ENCODE results near the gene TAF11L2.
A peak's percentile ranks its signal among the peaks of the same experiment; 100 is the strongest.
"Not testable (repeated sequence)": the region's sequence is repeated elsewhere in the genome, so short reads cannot be mapped to it uniquely, and the experiment has no call there.

The TAF11L2 gene

GRCh38 chr5:17497931-17498330, at the start of gene TAF11L2:
Gene TAF11L2 (plus strand): TSS chr5:17498231.
- DNase-seq (ENCODE audit: low read depth in 1 of 2, low spot score in 1 of 2) = not testable (repeated sequence)

DNA sequence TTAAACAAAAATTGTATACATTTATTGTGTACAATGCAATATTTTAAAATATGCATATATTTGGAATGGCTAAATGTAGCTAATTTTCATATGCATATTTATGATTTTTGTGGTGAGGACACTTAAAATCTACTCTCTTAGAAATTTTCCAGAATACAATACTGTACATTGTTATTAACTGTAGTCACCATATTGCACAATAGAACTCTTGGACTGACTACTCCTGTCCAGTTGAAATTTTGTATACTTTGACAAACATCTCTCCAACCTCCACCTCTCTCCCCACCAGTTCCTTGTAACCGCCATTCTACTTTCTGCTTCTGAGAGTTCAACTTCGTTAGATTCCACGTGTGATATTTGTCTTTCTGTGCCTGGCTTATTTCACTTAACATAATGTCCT, 49.2 kb upstream of the TAF11L2 start:
- DNase-seq (ENCODE audit: low read depth in 1 of 2, low spot score in 1 of 2) = no peak

- DNase-seq (ENCODE audit: low read depth in 1 of 2, low spot score in 1 of 2) = no peak
Measured at GRCh38 chr5:17452936-17453335, 45.1 kb upstream of the TAF11L2 start.

GRCh38 chr5:17455942-17456341, 42.1 kb upstream of the TAF11L2 start:
- no peak for DNase-seq (ENCODE audit: low read depth in 1 of 2, low spot score in 1 of 2)

DNA sequence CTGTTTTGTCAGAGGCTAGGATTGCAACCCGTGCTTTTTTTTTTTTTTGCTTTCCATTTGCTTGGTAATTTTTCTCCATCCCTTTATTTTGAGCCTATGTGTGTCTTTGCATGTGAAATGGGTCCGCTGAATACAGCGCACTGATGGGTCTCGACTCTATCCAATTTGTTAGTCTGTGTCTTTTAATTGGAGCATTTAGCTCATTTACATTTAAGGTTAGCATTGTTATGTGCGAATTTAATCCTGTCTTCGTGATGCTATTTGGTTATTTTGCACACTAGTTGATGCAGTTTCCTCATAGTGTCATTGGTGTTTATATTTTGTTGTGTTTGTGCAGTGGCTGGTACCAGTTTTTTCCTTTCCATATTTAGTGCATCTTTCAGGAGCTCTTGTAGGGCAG, 36.2 kb upstream of the TAF11L2 start:
- no peak for DNase-seq (ENCODE audit: low read depth in 1 of 2, low spot score in 1 of 2)

DNA sequence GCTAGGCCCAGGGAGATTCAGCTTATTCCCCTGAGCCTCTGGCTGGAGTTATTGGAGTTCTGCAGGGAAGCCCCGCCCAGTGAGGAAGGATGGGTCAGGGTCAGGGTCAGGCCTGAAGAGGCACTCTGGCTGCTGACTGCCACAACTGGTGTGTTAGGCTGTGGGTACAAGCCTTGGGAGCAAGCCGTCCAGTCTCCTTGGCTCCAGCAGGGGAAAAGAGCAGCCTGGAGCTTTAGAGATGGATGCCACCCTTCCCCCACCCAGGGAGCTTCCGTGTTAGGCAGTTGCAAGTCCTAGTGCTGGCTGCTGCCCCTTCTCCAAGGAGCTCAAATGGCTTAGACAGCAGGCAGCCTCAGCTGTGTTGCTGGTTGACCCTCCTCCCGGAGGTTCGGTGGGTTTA, 34.4 kb upstream of the TAF11L2 start:
- no peak for DNase-seq (ENCODE audit: low read depth in 1 of 2, low spot score in 1 of 2)

GRCh38 chr5:17470064-17470463, 28.0 kb upstream of the TAF11L2 start:
- no peak for DNase-seq (ENCODE audit: low read depth in 1 of 2, low spot score in 1 of 2)

- DNase-seq (ENCODE audit: low read depth in 1 of 2, low spot score in 1 of 2) = not testable (repeated sequence)
Measured at GRCh38 chr5:17475064-17475463, 23.0 kb upstream of the TAF11L2 start.

- DNase-seq (ENCODE audit: low read depth in 1 of 2, low spot score in 1 of 2) = no peak
Measured at GRCh38 chr5:17477043-17477442, 21.0 kb upstream of the TAF11L2 start.

DNA sequence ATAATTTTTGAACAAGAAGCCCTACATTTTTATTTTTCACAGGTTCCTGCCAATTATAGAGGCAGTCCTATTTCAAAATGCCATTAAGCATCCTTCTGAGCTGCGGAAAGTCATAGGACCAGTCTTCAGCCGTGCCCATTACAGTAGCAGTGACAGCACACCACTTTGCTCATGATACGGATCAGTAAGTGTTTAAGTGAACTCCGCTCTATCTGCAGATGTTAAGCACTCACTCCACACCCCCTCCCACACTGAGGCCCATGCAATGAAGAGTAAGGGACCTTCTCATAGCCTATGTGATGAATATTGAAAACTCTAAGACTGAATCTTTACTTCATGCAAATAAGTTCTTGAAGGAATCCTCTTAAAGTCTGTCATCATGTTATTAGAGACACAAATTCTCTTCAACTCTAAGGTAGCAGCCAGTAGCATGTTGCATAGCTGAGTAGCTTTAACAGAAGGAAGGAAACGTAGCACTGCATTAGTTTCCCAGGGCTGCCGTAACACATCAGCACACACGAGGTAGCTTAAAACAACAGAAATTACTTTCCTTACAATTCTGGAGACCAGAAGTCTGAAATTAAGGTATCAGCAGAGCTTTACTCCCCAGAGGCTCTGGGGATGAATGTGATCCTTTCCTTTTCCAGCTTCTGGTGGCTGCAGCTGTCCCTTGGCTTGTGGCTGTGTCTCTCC, 20.3 kb upstream of the TAF11L2 start:
- DNase-seq (ENCODE audit: low read depth in 1 of 2, low spot score in 1 of 2) = no peak

DNA sequence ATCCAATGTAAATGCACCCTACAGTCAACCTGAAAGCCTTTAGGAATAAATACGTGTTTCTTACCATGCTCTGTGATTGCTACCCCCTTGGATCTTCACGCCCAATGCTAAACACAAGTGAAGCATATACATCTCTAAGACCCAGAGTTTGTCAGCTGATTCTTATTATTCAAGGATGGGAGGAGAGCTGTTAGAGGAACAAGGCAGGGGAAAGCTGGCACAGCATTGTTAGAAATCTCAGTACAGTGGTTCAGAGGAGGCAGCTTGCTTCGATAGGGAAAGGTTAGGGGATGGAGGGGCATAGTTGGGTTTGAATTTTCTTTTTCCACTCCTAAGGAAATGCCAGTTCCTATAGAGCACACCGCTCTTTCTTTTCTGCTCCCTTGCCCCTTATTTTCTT, 16.7 kb upstream of the TAF11L2 start:
- DNase-seq (ENCODE audit: low read depth in 1 of 2, low spot score in 1 of 2) = no peak

- DNase-seq (ENCODE audit: low read depth in 1 of 2, low spot score in 1 of 2) = no peak
Measured at GRCh38 chr5:17482790-17483189, 15.2 kb upstream of the TAF11L2 start.

DNA sequence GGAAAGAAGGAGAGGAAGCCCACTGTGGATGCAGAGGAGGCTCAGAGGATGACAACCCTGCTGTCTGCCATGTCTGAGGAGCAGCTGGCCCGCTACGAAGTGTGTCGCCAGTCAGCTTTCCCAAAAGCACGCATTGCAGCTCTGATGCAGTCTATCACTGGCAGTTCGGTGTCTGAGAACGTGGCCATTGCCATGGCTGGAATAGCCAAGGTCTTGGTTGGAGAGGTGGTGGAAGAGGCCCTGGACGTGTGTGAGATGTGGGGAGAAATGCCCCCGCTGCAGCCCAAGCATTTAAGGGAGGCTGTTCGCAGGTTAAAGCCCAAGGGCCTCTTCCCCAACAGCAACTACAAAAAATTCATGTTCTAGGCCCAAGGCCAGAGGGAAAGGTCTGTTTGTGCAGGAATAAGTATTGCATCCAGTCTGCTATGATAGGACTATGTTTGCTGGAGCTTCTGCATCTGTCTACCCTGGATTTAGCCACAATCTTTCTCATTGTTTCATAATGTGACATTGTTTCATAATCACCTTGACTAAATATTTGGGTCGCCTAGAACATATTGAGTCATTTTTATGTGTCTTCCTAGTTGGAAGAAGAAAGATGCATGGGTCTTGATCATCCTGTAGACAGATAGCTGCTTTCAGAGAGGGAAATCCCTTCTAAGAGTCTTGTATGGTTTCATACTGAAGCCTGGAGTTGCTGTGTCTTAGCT, 11.4 kb upstream of the TAF11L2 start:
- not testable (repeated sequence) for DNase-seq (ENCODE audit: low read depth in 1 of 2, low spot score in 1 of 2)

DNA sequence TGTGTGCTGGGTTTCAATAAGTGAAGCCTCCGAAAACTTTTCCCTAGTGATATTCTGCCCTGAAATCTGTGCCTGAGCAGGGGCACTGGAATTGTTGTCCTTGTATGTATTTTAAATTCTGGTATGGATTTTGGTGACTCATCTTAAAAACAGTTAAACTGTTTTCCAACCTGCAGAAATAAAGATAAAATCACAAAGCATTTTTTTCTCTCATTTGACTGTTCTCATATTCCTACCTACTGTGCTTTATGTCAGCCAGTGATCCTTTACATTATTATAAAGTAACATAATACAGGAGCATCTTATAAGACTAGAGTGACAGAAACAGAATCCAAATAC, 10.9 kb upstream of the TAF11L2 start:
- DNase-seq (ENCODE audit: low read depth in 1 of 2, low spot score in 1 of 2) = no peak

DNA sequence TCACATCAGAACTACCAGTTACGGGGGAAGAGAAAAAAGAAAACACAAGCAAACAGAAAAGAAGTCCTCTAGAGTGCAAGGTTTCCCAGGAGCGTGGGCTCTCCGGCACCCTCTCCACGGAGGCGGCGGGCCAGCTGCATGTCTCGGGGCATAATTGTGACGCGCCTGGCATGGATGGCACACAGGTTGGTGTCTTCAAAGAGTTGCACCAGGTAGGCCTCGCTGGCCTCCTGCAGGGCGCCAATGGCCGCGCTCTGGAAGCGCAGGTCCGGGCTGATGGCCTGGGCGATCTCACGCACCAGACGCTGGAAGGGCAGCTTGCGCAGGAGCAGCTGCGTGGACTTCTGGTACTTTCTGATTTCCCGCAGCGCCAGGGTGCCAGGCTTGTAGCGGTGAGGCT, 6.8 kb upstream of the TAF11L2 start:
- DNase-seq (ENCODE audit: low read depth in 1 of 2, low spot score in 1 of 2) = not testable (repeated sequence)

- DNase-seq (ENCODE audit: low read depth in 1 of 2, low spot score in 1 of 2) = no peak
Measured at GRCh38 chr5:17492770-17493169, 5.3 kb upstream of the TAF11L2 start.

GRCh38 chr5:17497446-17497845, 585 bp upstream of the TAF11L2 start:
- DNase-seq (ENCODE audit: low read depth in 1 of 2, low spot score in 1 of 2) = no peak

GRCh38 chr5:17511775-17512325, 13.8 kb downstream of the TAF11L2 start:
- DNase-seq (ENCODE audit: low read depth in 1 of 2, low spot score in 1 of 2) = no peak

GRCh38 chr5:17517526-17517925, 19.5 kb downstream of the TAF11L2 start:
- DNase-seq (ENCODE audit: low read depth in 1 of 2, low spot score in 1 of 2) = peak in 1 of 2 donors; percentile 13

- not testable (repeated sequence) for DNase-seq (ENCODE audit: low read depth in 1 of 2, low spot score in 1 of 2)
Measured at GRCh38 chr5:17518067-17518466, 20.0 kb downstream of the TAF11L2 start, which contains the start of gene TAF11L3. Gene TAF11L3 (plus strand): TSS chr5:17518367.

GRCh38 chr5:17519508-17519907, 21.5 kb downstream of the TAF11L2 start:
- not testable (repeated sequence) for DNase-seq (ENCODE audit: low read depth in 1 of 2, low spot score in 1 of 2)

DNA sequence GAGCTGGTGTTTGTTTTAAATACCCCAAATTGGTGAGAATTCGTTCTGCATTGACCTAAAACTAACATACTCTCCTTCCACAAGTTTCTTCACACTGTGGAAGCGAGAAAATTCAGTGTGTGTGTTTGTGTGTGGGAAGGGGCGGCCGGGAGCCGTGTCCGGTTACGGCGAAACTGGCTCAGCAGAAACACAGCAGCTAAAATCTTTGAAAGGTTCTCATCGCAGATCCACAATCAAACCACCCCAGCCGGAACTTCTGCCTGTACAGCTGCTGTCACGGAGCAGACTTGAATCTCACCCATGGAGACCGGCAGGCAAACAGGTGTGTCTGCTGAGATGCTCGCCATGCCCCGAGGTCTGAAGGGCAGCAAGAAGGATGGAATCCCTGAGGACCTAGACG, 23.5 kb downstream of the TAF11L2 start, which contains the start of gene TAF11L4:
TSS of gene TAF11L4 (plus strand) at position 301 of the 400 bp plus-strand sequence.
- DNase-seq (ENCODE audit: low read depth in 1 of 2, low spot score in 1 of 2) = not testable (repeated sequence)
